ENCODE data around the gene GALNT18. TPM values are rescaled to one million over a fixed set of nuclear protein-coding genes. Genes with fewer than 3 reads are reported as not detected.

GALNT18 gene
- total RNA-seq, 6 experiments from 2014 or later = 3.7 to 11.4 (median 7.8) TPM

DNA sequence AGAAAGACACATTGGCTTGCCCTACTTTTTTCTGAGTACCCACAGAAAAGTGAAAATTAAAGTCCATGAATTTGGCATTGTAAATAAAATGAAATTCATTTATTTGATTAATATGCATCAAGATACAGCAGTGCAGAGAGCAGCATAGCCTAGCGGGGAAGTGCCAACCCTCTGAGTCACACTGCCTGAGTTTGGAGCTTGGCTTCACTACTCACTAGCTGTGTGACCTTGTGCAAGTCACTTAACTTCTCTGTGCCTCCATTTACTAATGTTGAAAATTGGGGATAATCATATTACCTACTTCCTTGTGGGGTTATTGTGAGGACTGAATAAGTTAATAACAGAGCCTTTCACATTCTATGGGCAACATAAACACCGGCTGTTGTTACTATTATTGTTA lies 157.2 kb downstream of the GALNT18 start:
- no peaks in the 10 kb centered on the region for H3K36me3 ChIP-seq
- no peak for TF ChIP-seq POLR2A (IDR thresholded peaks at IDR 0.05)
- TF ChIP-seq, protein P1, sequence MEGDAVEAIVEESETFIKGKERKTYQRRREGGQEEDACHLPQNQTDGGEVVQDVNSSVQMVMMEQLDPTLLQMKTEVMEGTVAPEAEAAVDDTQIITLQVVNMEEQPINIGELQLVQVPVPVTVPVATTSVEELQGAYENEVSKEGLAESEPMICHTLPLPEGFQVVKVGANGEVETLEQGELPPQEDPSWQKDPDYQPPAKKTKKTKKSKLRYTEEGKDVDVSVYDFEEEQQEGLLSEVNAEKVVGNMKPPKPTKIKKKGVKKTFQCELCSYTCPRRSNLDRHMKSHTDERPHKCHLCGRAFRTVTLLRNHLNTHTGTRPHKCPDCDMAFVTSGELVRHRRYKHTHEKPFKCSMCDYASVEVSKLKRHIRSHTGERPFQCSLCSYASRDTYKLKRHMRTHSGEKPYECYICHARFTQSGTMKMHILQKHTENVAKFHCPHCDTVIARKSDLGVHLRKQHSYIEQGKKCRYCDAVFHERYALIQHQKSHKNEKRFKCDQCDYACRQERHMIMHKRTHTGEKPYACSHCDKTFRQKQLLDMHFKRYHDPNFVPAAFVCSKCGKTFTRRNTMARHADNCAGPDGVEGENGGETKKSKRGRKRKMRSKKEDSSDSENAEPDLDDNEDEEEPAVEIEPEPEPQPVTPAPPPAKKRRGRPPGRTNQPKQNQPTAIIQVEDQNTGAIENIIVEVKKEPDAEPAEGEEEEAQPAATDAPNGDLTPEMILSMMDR (IDR thresholded peaks at IDR 0.05) = no peak
- no peaks in the 10 kb centered on the region for H3K4me1 ChIP-seq
- H3K27ac ChIP-seq = no peak overlapping the region
- H3K9me3 ChIP-seq = no peaks in the 10 kb centered on the region
- no peak overlapping the region for H3K4me3 ChIP-seq
- intact Hi-C loops (cut with DNase I) = no loop called here
- ATAC-seq = no peak
- no peaks in the 10 kb centered on the region for H3K27me3 ChIP-seq
- no peak for DNase-seq
- 90% methylated on average over 2 of the region's 2 CpGs for WGBS (ENCODE audit: insufficient coverage, low coverage, low lambda C conversion rate, missing lambda C conversion rate)

DNA sequence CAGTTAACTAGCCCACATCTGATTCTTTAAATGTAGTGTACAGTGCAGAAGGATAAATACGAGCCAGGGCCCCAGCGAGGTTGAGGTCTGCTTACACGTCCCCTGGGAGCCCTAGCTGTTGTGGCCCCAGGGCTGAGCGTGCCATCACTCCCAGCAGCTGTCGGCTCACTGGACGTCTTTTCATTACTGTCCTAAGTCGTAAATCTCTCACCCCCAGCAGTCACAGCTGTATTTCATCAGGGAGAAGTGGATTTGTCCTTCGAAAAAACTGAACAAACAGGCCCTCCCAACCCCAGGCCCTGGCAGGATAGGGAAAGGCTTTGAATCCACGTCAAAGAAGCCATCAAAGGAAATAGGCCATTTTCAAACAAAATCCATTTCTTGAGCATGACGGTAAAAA lies 158.4 kb downstream of the GALNT18 start:
- WGBS (ENCODE audit: insufficient coverage, low coverage, low lambda C conversion rate, missing lambda C conversion rate) = 81% methylated on average over 8 of the region's 10 CpGs
- ATAC-seq = no peak

DNA sequence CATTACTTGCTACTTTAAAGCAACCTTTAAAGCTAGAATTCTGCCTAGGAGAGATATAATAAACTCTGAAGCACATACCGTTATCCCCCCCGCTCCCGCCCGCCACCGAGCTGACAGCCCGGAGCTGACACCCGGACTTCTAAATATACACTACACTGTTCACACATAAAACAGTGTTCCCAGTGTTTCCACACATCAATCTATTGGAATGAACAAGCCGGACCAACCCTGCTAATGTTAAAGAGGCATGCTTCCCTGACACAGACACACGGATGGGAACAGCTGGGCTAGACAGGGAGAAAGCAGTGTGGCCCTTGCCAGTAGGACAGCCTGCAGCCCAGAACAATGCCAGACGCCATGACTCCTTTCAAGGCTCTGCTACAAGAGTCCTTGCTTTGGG lies 160.3 kb downstream of the GALNT18 start:
- 79% methylated on average over 8 of the region's 10 CpGs for WGBS (ENCODE audit: insufficient coverage, low coverage, low lambda C conversion rate, missing lambda C conversion rate)
- intact Hi-C loops (cut with DNase I) = no loop called here
- no peak overlapping the region for H3K4me3 ChIP-seq
- no peaks in the 10 kb centered on the region for H3K4me1 ChIP-seq
- no peak for ATAC-seq
- H3K27ac ChIP-seq = no peak overlapping the region
- no peak for DNase-seq
- H3K27me3 ChIP-seq = no peaks in the 10 kb centered on the region
- TF ChIP-seq, protein P1 (IDR thresholded peaks at IDR 0.05) = no peak
- TF ChIP-seq POLR2A (IDR thresholded peaks at IDR 0.05) = no peak
- no peaks in the 10 kb centered on the region for H3K9me3 ChIP-seq
- no peaks in the 10 kb centered on the region for H3K36me3 ChIP-seq

More for the DNA sequence above, 158.4 kb downstream of the GALNT18 start:
- no peak for TF ChIP-seq POLR2A (IDR thresholded peaks at IDR 0.05)
- TF ChIP-seq, protein P1 (IDR thresholded peaks at IDR 0.05) = no peak
- Histone ChIP-seq H3K27me3 (no peaks in the 10 kb centered on the region), H3K4me1 (no peaks in the 10 kb centered on the region), H3K9me3 (no peaks in the 10 kb centered on the region), H3K27ac (no peak overlapping the region), H3K36me3 (no peaks in the 10 kb centered on the region), H3K4me3 (no peak overlapping the region)
- intact Hi-C loops (cut with DNase I) = no loop called here
- no peak for DNase-seq

DNA sequence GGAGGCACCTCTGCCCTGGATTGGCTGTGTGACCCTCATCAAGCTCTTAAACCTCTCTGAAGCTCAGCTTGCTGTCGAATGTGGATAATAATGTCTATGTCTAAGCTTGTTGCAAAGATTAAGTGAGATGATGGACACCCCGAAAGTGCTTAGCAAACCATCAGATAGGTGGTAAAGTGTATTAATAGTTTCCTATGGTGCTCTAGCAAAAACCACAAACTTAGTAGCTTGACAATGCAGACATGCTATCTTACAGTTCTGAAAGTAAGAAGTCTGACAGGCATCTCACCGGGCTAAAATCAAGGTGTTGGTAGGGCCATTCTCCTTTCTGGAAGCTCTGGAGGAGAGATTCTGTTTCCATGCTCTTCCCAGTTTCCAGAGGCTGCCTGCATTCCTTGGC lies 162.2 kb downstream of the GALNT18 start:
- DNase-seq (no peak), ATAC-seq (no peak)
- H3K27ac ChIP-seq = no peak overlapping the region
- no peaks in the 10 kb centered on the region for H3K9me3 ChIP-seq
- intact Hi-C loops (cut with DNase I) = no loop called here
- no peaks in the 10 kb centered on the region for H3K36me3 ChIP-seq
- no peak overlapping the region for H3K4me3 ChIP-seq
- no peaks in the 10 kb centered on the region for H3K4me1 ChIP-seq
- no peaks in the 10 kb centered on the region for H3K27me3 ChIP-seq
- WGBS (ENCODE audit: insufficient coverage, low coverage, low lambda C conversion rate, missing lambda C conversion rate) = 86% methylated on average over 1 of the region's 3 CpGs
- TF ChIP-seq, protein P1 (IDR thresholded peaks at IDR 0.05) = no peak
- TF ChIP-seq POLR2A (IDR thresholded peaks at IDR 0.05) = no peak

DNA sequence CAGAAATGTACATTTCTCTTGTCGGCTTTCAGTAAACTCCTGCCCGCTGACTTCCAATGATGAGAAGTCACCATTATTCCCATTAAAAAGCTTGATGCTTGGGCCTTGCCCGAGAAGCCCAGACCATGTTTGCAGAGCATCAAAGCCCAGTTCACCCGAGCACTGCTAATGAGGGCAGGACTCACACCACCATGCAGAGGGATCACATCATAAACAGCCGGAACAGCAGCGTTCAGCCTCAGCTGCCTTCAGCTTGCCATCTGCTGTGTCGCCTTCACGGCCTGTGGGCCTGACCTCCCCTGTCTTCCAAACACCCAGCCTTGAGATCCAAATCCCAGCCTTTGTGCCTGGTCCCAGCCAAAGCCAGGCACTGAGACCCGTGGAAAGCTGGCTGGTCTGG lies 163.3 kb downstream of the GALNT18 start:
- Histone ChIP-seq H3K4me1 (no peaks in the 10 kb centered on the region), H3K27ac (no peak overlapping the region), H3K27me3 (no peaks in the 10 kb centered on the region), H3K9me3 (no peaks in the 10 kb centered on the region), H3K36me3 (no peaks in the 10 kb centered on the region), H3K4me3 (no peak overlapping the region)
- DNase-seq = no peak
- no peak for ATAC-seq
- WGBS (ENCODE audit: insufficient coverage, low coverage, low lambda C conversion rate, missing lambda C conversion rate) = 93% methylated on average over 8 of the region's 9 CpGs
- intact Hi-C loops (cut with DNase I) = no loop called here
- TF ChIP-seq, protein P1 (IDR thresholded peaks at IDR 0.05) = no peak
- no peak for TF ChIP-seq POLR2A (IDR thresholded peaks at IDR 0.05)

Measured in right lobe of liver (tissue), 6 donors.